HG03135 (cell line): Measurements from ENCODE around the gene SQSTM1.

ENCODE experiments used
- ATAC-seq: cut with Tn5 transposase; IDR thresholded peaks from one replicate; pipeline ENCODE4 v1.9.1; 2021; ENCODE audit warnings: mild to moderate bottlenecking, moderate library complexity; ENCODE audit not compliant: unreplicated experiment

SQSTM1 gene

GRCh38 chr5:179841621-179842020 lies 20.9 kb downstream of the SQSTM1 start:
- no peak for ATAC-seq

GRCh38 chr5:179852993-179853547 lies 32.4 kb downstream of the SQSTM1 start:
- ATAC-seq: peak; percentile 84

- no peak for ATAC-seq
Observed at GRCh38 chr5:179854356-179854755, 33.7 kb downstream of the SQSTM1 start.

- ATAC-seq: peak; percentile 47
Observed at GRCh38 chr5:179858241-179858585, 37.5 kb downstream of the SQSTM1 start.

GRCh38 chr5:179858586-179859427 lies 38.1 kb downstream of the SQSTM1 start, which contains the start of gene MRNIP:
Gene MRNIP, minus strand, starts transcription at chr5:179858817. Its CDS starts 21 bp downstream, at chr5:179858796.
- ATAC-seq: peak; percentile 97

GRCh38 chr5:179860301-179860700 lies 39.6 kb downstream of the SQSTM1 start:
- ATAC-seq: no peak

GRCh38 chr5:179862296-179862695 lies 41.6 kb downstream of the SQSTM1 start:
- no peak for ATAC-seq

GRCh38 chr5:179862891-179863290 lies 42.2 kb downstream of the SQSTM1 start:
- ATAC-seq: no peak

- no peak for ATAC-seq
Observed at GRCh38 chr5:179863449-179864085, 42.9 kb downstream of the SQSTM1 start.

GRCh38 chr5:179864686-179865085 lies 44.0 kb downstream of the SQSTM1 start:
- no peak for ATAC-seq

- ATAC-seq: no peak
Observed at GRCh38 chr5:179865491-179866240, 45.0 kb downstream of the SQSTM1 start.

- no peak for ATAC-seq
Observed at GRCh38 chr5:179866241-179867078, 45.8 kb downstream of the SQSTM1 start.

- ATAC-seq: no peak
Observed at GRCh38 chr5:179867079-179867465, 46.4 kb downstream of the SQSTM1 start.

- no peak for ATAC-seq
Observed at GRCh38 chr5:179867476-179867875, 46.8 kb downstream of the SQSTM1 start.

GRCh38 chr5:179868541-179868940 lies 47.8 kb downstream of the SQSTM1 start:
- ATAC-seq: no peak

GRCh38 chr5:179869101-179869500 lies 48.4 kb downstream of the SQSTM1 start:
- no peak for ATAC-seq

GRCh38 chr5:179869641-179870402 lies 49.1 kb downstream of the SQSTM1 start:
- ATAC-seq: no peak

- no peak for ATAC-seq
Observed at GRCh38 chr5:179870403-179870903, 49.7 kb downstream of the SQSTM1 start.

GRCh38 chr5:179870952-179871351 lies 50.2 kb downstream of the SQSTM1 start:
- ATAC-seq: no peak
